Liver (tissue), 9 donors: ENCODE results near the gene YLPM1. TPM values are rescaled to one million over a fixed set of nuclear protein-coding genes. Genes with fewer than 3 reads are reported as not detected.

Source experiments
- DNase-seq: peaks from one replicate; pipeline ENCODE4 v3.0.0-alpha.2; 2017; ENCODE audit warnings: low spot score
- H3K27ac ChIP-seq, 2 donors: one replicate each; pipeline ENCODE4 v1.7.0; 2013; ENCODE audit warnings: inconsistent platforms in 2 of 2, low read length in 2 of 2, control low read depth in 1 of 2, low read depth in 1 of 2, mild to moderate bottlenecking in 1 of 2
- H3K27me3 ChIP-seq, 4 donors: one replicate each; pipeline versions ENCODE4 v1.6.1 to v1.7.0; 2013; ENCODE audit warnings: low read length in 3 of 4, inconsistent platforms in 1 of 4, mild to moderate bottlenecking in 1 of 4, moderate library complexity in 1 of 4; ENCODE audit not compliant: control insufficient read depth in 4 of 4, insufficient read depth in 4 of 4
- H3K36me3 ChIP-seq, 4 donors: one replicate each; pipeline versions ENCODE4 v1.6.1 to v1.7.0; 2013; ENCODE audit warnings: low read length in 3 of 4, mild to moderate bottlenecking in 3 of 4, low read depth in 1 of 4, moderate library complexity in 1 of 4; ENCODE audit not compliant: control insufficient read depth in 4 of 4, insufficient read depth in 3 of 4
- H3K4me1 ChIP-seq, 4 donors: one replicate each; pipeline versions ENCODE4 v1.6.1 to v1.7.0; 2013; ENCODE audit warnings: low read length in 3 of 4, mild to moderate bottlenecking in 3 of 4, moderate library complexity in 1 of 4; ENCODE audit not compliant: control insufficient read depth in 4 of 4, insufficient read depth in 4 of 4
- H3K4me3 ChIP-seq, 3 donors: one replicate each; pipeline versions ENCODE4 v1.6.1 to v1.7.0; 2013; ENCODE audit warnings: low read length in 3 of 3, control low read depth in 1 of 3, low read depth in 1 of 3, mild to moderate bottlenecking in 1 of 3
- H3K9ac ChIP-seq, 2 donors: one replicate each; pipeline ENCODE4 v1.7.0; 2013; ENCODE audit warnings: low read length in 2 of 2, mild to moderate bottlenecking in 2 of 2, moderate library complexity in 2 of 2, control low read depth in 1 of 2, low read depth in 1 of 2
- H3K9me3 ChIP-seq, 4 donors: one replicate each; pipeline versions ENCODE4 v1.6.1 to v1.7.0; 2013; ENCODE audit warnings: low read length in 3 of 4; ENCODE audit not compliant: control insufficient read depth in 4 of 4
- ATF3 ChIP-seq: IDR thresholded peaks from 2 replicates; pipeline ENCODE4 v1.6.1; 2016; ENCODE audit warnings: antibody characterized with exemption
- CTCF ChIP-seq: fragments of 150-350 bp; IDR thresholded peaks from 2 replicates; pipeline ENCODE4 v1.5.1; 2017; ENCODE audit warnings: improper control_type of control experiment, low read depth, low read length; ENCODE audit not compliant: missing input control
- FOXA1 ChIP-seq: IDR thresholded peaks from 2 replicates; pipeline ENCODE4 v1.6.1; 2016; ENCODE audit warnings: antibody characterized with exemption
- FOXA2 ChIP-seq: IDR thresholded peaks from 2 replicates; pipeline ENCODE4 v1.6.1; 2016; ENCODE audit warnings: antibody characterized with exemption
- GABPA ChIP-seq, 2 donors: IDR thresholded peaks in 1 of 2; conservative IDR thresholded peaks in 1 of 2; 2 replicates each; pipeline ENCODE4 v1.6.1; 2016; ENCODE audit warnings: antibody characterized with exemption in 2 of 2, mild to moderate bottlenecking in 1 of 2, moderate library complexity in 1 of 2
- HNF4A ChIP-seq, 2 donors: conservative IDR thresholded peaks; 2 replicates each; pipeline ENCODE4 v1.6.1; 2016; ENCODE audit warnings: antibody characterized with exemption in 2 of 2, mild to moderate bottlenecking in 2 of 2
- JUND ChIP-seq, 2 donors: IDR thresholded peaks; 2 replicates each; pipeline ENCODE4 v1.6.1; 2016; ENCODE audit warnings: antibody characterized with exemption in 2 of 2
- MAX ChIP-seq: IDR thresholded peaks from 2 replicates; pipeline ENCODE4 v1.6.1; 2016; ENCODE audit warnings: antibody characterized with exemption
- NR2F2 ChIP-seq: IDR thresholded peaks from 2 replicates; pipeline ENCODE4 v1.6.1; 2016; ENCODE audit warnings: antibody characterized with exemption
- RAD21 ChIP-seq, 2 donors: IDR thresholded peaks; 2 replicates each; pipeline ENCODE4 v1.6.1; 2016; ENCODE audit warnings: antibody characterized with exemption in 2 of 2, mild to moderate bottlenecking in 2 of 2
- REST ChIP-seq: IDR thresholded peaks from 2 replicates; pipeline ENCODE4 v1.6.1; 2016; ENCODE audit warnings: antibody characterized with exemption, mild to moderate bottlenecking
- RXRA ChIP-seq, 2 donors: IDR thresholded peaks; 2 replicates each; pipeline ENCODE4 v1.6.1; 2017 to 2018; ENCODE audit warnings: antibody characterized with exemption in 2 of 2, mild to moderate bottlenecking in 1 of 2
- SP1 ChIP-seq: IDR thresholded peaks from 2 replicates; pipeline ENCODE4 v1.6.1; 2018; ENCODE audit warnings: antibody characterized with exemption, mild to moderate bottlenecking
- TAF1 ChIP-seq: conservative IDR thresholded peaks from 2 replicates; pipeline ENCODE4 v1.6.1; 2016; ENCODE audit warnings: antibody characterized with exemption, mild to moderate bottlenecking
- YY1 ChIP-seq: IDR thresholded peaks from 2 replicates; pipeline ENCODE4 v1.6.1; 2016; ENCODE audit warnings: antibody characterized with exemption, mild to moderate bottlenecking
- WGBS: extraction: QIAGEN DNeasy Blood & Tissue Kit; methylation state at CpG from one replicate; pipeline ENCODE4 v1.1.7; 2013; 5-methylcytosine and 5-hydroxymethylcytosine counted together
- polyA plus RNA-seq, 2 donors: library from polyadenylated mRNA; stranded (reverse) in 1 of 2; unstranded in 1 of 2; fragments of 200-250 nt in 1 of 2; fragments of >200 nt in 1 of 2; fragmentation: Nextera tagmentation in 1 of 2; extraction: Ambion mirVana in 1 of 2; gene quantifications; one replicate each; pipeline versions ENCODE4 v1.2.1 to v1.2.3, GENCODE V29; 2013 to 2015
- total RNA-seq, 2 donors: library from RNA; depleted of rRNA; stranded (reverse); fragments of >200 nt; gene quantifications; one replicate each; pipeline ENCODE4 v1.2.3, GENCODE V29; 2014
- donor health status: healthy.
- donor health status: healthy.
- donor health status: healthy.
- donor health status: healthy.
- donor health status: healthy.

The YLPM1 gene
- total and polyA plus RNA-seq, 4 donors = 5.9 to 27.3 (median 13.2) TPM

- no peak for DNase-seq
- WGBS = 75% methylated on average over 2 of the region's 2 CpGs
- H3K4me1 ChIP-seq = no peaks in the 10 kb centered on the region
- H3K9me3 ChIP-seq = no peaks in the 10 kb centered on the region
- H3K9ac ChIP-seq = no peak overlapping the region
- no peak overlapping the region for H3K27ac ChIP-seq
- no peak for TF ChIP-seq FOXA1
- no peak for TF ChIP-seq REST
- TF ChIP-seq HNF4A (conservative IDR thresholded peaks at IDR 0.05) = no peak
- TF ChIP-seq JUND (IDR thresholded peaks at IDR 0.05) = no peak
- TF ChIP-seq MAX = no peak
- no peak for TF ChIP-seq CTCF
- TF ChIP-seq ATF3 = no peak
- no peak for TF ChIP-seq FOXA2
- no peak for TF ChIP-seq TAF1
- no peak for TF ChIP-seq RAD21 (IDR thresholded peaks at IDR 0.05)
- H3K4me3 ChIP-seq = no peak overlapping the region
- no peaks in the 10 kb centered on the region for H3K36me3 ChIP-seq
- no peaks in the 10 kb centered on the region for H3K27me3 ChIP-seq
Measured at GRCh38 chr14:74754157-74754556, 9.0 kb upstream of the YLPM1 start.

GRCh38 chr14:74754899-74755298, 8.2 kb upstream of the YLPM1 start:
- Histone ChIP-seq H3K4me3 (no peak overlapping the region), H3K9me3 (no peaks in the 10 kb centered on the region), H3K27me3 (no peaks in the 10 kb centered on the region), H3K9ac (no peak overlapping the region), H3K4me1 (no peaks in the 10 kb centered on the region), H3K36me3 (no peaks in the 10 kb centered on the region), H3K27ac (no peak overlapping the region)
- TF ChIP-seq GABPA (IDR thresholded peaks at IDR 0.05 in 1 of 2, conservative IDR thresholded peaks at IDR 0.05 in 1 of 2) (no peak), HNF4A (conservative IDR thresholded peaks at IDR 0.05) (no peak), SP1 (no peak), MAX (no peak), FOXA1 (no peak), JUND (IDR thresholded peaks at IDR 0.05) (no peak), NR2F2 (no peak), FOXA2 (no peak), YY1 (no peak), RXRA (IDR thresholded peaks at IDR 0.05) (no peak), REST (no peak), TAF1 (no peak)
- WGBS = 93% methylated on average over 7 of the region's 7 CpGs
- no peak for DNase-seq
